Measurements from ENCODE around the gene AHDC1.
A peak's percentile ranks its signal among the peaks of the same experiment; 100 is the strongest.

AHDC1 gene

GRCh38 chr1:27576806-27577227, 27.1 kb downstream of the AHDC1 start:
- no peak for DNase-seq (ENCODE audit: low read depth)

- no peak for DNase-seq (ENCODE audit: low read depth)
Measured at GRCh38 chr1:27575840-27576331, 28.1 kb downstream of the AHDC1 start.

GRCh38 chr1:27574871-27575831, 28.8 kb downstream of the AHDC1 start:
- DNase-seq (ENCODE audit: low read depth), result no peak

- no peak for DNase-seq (ENCODE audit: low read depth)
Measured at GRCh38 chr1:27574001-27574781, 29.8 kb downstream of the AHDC1 start.

- DNase-seq (ENCODE audit: low read depth), result no peak
Measured at GRCh38 chr1:27572679-27573426, 31.1 kb downstream of the AHDC1 start.

GRCh38 chr1:27572019-27572678, 31.8 kb downstream of the AHDC1 start:
- no peak for DNase-seq (ENCODE audit: low read depth)

- no peak for DNase-seq (ENCODE audit: low read depth)
Measured at GRCh38 chr1:27571439-27572018, 32.4 kb downstream of the AHDC1 start.

GRCh38 chr1:27570784-27571183, 33.2 kb downstream of the AHDC1 start:
- DNase-seq (ENCODE audit: low read depth), result no peak

- no peak for DNase-seq (ENCODE audit: low read depth)
Measured at GRCh38 chr1:27570356-27570755, 33.6 kb downstream of the AHDC1 start.

- DNase-seq (ENCODE audit: low read depth), result no peak
Measured at GRCh38 chr1:27569506-27570291, 34.2 kb downstream of the AHDC1 start.

- DNase-seq (ENCODE audit: low read depth), result no peak
Measured at GRCh38 chr1:27569088-27569460, 34.9 kb downstream of the AHDC1 start.

GRCh38 chr1:27568300-27569087, 35.5 kb downstream of the AHDC1 start:
- peak; percentile 88 for DNase-seq (ENCODE audit: low read depth)

- no peak for DNase-seq (ENCODE audit: low read depth)
Measured at GRCh38 chr1:27567971-27568299, 36.0 kb downstream of the AHDC1 start.

GRCh38 chr1:27567146-27567526, 36.8 kb downstream of the AHDC1 start:
- no peak for DNase-seq (ENCODE audit: low read depth)

- no peak for DNase-seq (ENCODE audit: low read depth)
Measured at GRCh38 chr1:27566462-27567145, 37.3 kb downstream of the AHDC1 start.

- DNase-seq (ENCODE audit: low read depth), result no peak
Measured at GRCh38 chr1:27564710-27565649, 39.0 kb downstream of the AHDC1 start.

GRCh38 chr1:27563591-27564471, 40.1 kb downstream of the AHDC1 start:
- no peak for DNase-seq (ENCODE audit: low read depth)

Measured in T follicular helper cell (primary cell).